MCF 10A (cell line): ENCODE measurements around the gene ATXN10. TPM values are rescaled to one million over a fixed set of nuclear protein-coding genes. Genes with fewer than 3 reads are reported as not detected.

Source experiments
- BruUV-seq: library from RNA; stranded (reverse); fragments of 400-500 nt; replicated peaks from 2 replicates; lab custom pipeline; 2021; lab: Mats Ljungman, UMichigan
- CTCF ChIA-PET: fragments of 300-600 bp; sonication (Branson Sonifier 250); formaldehyde crosslinking; extraction: SDS; loops from one replicate; lab custom pipeline; 2021; ENCODE audit warnings: antibody characterized with exemption, inconsistent platforms; lab: Yijun Ruan, JAX
- POLR2A ChIA-PET: fragments of 300-600, 350-650 bp; sonication (Branson Sonifier 250); formaldehyde crosslinking; extraction: SDS; loops from one replicate; lab custom pipeline; 2020; ENCODE audit warnings: antibody characterized with exemption, inconsistent platforms; lab: Yijun Ruan, JAX
- DNase-seq: peaks from one replicate; pipeline ENCODE4 v3.0.0-alpha.2; 2018; ENCODE audit not compliant: unreplicated experiment
- H3K27ac Mint-ChIP-seq: one replicate; pipeline ENCODE4 v1.8.0; 2022; ENCODE audit warnings: mild to moderate bottlenecking, low read depth, mixed read lengths; ENCODE audit not compliant: unreplicated experiment
- H3K27me3 Mint-ChIP-seq: one replicate; pipeline ENCODE4 v1.8.0; 2022; ENCODE audit warnings: mixed read lengths; ENCODE audit not compliant: insufficient read depth, unreplicated experiment
- H3K36me3 Mint-ChIP-seq: one replicate; pipeline ENCODE4 v1.8.0; 2022; ENCODE audit warnings: mild to moderate bottlenecking, moderate library complexity, mixed read lengths; ENCODE audit not compliant: insufficient read depth, unreplicated experiment
- H3K4me1 Mint-ChIP-seq: one replicate; pipeline ENCODE4 v1.8.0; 2022; ENCODE audit warnings: mixed read lengths; ENCODE audit not compliant: insufficient read depth, unreplicated experiment
- H3K4me3 Mint-ChIP-seq: one replicate; pipeline ENCODE4 v1.8.0; 2022; ENCODE audit warnings: mild to moderate bottlenecking, moderate library complexity, mixed read lengths; ENCODE audit not compliant: unreplicated experiment
- H3K9me3 Mint-ChIP-seq: one replicate; pipeline ENCODE4 v1.8.0; 2022; ENCODE audit warnings: mixed read lengths; ENCODE audit not compliant: unreplicated experiment
- CTCF ChIP-seq: fragments of 200-600 bp; IDR thresholded peaks from one replicate; pipeline ENCODE4 v1.8.0; 2022; ENCODE audit warnings: antibody characterized with exemption, mild to moderate bottlenecking; ENCODE audit not compliant: unreplicated experiment
- intact Hi-C: fragments of 100-400 bp; cut with micrococcal nuclease; formaldehyde crosslinking; loops from 2 replicates; pipeline ENCODE4 v1.14.1; 2022
- total RNA-seq: library from RNA; stranded (reverse); gene quantifications from 2 replicates; pipeline ENCODE4 v1.2.3, GENCODE V29; 2022

ATXN10 gene
- total RNA-seq, 1 experiment from 2014 or later = 193 TPM

DNA sequence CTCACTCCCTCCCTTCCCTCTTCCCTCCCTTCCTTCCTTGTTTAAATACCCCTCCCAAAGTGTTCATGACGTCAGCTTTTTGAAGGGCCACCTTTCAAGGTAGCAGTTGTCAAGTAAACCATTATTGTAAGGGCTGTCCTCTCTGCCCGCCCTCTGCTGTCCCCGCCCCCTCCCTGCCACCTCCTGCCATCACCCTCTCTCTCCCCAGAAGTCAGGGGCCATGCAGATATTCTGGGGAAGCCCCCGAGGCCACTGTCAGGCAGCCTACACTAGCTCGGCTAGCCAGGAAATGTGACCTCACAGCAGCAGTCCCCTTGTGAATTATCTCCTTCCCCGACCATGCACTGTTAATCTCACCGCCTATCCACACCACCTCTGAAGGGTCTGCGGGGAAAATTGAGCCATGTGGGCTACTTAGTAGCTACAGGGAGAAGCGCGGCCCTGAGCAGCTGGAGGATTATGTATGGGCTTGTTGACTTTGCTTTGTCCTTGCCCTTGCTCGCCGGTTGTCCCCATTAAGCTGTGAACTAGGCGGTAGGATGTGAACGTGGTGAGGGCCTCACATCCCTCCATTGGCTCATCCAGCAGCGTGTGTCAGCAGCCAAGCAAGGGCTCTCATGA lies 42.1 kb upstream of the ATXN10 start:
- no peak overlapping the region for H3K27ac Mint-ChIP-seq
- H3K4me1 Mint-ChIP-seq = peaks cover 12% of the 10 kb centered on the region
- POLR2A ChIA-PET = interaction anchor here (0.8 kb wide), 1 partner anchor 8 kb away, joined by 4 read pairs; no protein-coding TSS in a partner anchor

DNA sequence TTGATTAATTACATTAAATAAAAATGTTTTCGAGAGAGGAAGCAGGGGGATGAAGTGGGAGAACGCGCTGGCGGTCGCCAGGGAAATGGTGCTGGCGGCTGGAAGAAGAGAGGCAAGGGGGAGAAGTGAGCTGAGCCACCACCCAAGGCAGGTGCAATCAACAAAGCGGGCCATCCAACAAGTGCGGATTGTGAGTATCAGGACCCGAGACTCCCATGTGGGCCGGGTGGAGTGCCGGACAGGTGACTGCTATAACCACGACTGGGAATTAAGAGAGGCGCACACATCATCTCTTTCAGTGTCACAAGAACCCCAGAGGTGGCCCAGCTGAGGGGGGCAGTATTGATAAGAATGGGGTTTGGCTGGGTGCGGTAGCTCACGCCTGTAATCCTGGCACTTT lies 41.2 kb upstream of the ATXN10 start:
- Mint-ChIP-seq H3K4me3 (no peak overlapping the region), H3K9me3 (no peaks in the 10 kb centered on the region), H3K27ac (no peak overlapping the region), H3K27me3 (peaks cover 27% of the 10 kb centered on the region), H3K36me3 (no peaks in the 10 kb centered on the region), H3K4me1 (peaks cover 12% of the 10 kb centered on the region)
- POLR2A ChIA-PET = no interaction called here
- CTCF ChIA-PET = interaction anchor here (0.8 kb wide), 1 partner anchor 233 kb away, joined by 3 read pairs; no protein-coding TSS in a partner anchor
- no peak for TF ChIP-seq CTCF
- DNase-seq = no peak
- intact Hi-C loops = no loop called here
- no TSS peak for BruUV-seq

More for the DNA sequence above, 42.1 kb upstream of the ATXN10 start:
- peaks cover 27% of the 10 kb centered on the region for H3K27me3 Mint-ChIP-seq
- no peaks in the 10 kb centered on the region for H3K36me3 Mint-ChIP-seq
- DNase-seq = no peak
- TF ChIP-seq CTCF = no peak
- intact Hi-C loops = no loop called here
- no peak overlapping the region for H3K4me3 Mint-ChIP-seq
- BruUV-seq = no TSS peak
- H3K9me3 Mint-ChIP-seq = no peaks in the 10 kb centered on the region
- CTCF ChIA-PET = interaction anchor here (0.7 to 1.1 kb wide), 3 partner anchors 18 to 559 kb away, joined by 3 read pairs; no protein-coding TSS in a partner anchor

- H3K36me3 Mint-ChIP-seq = no peaks in the 10 kb centered on the region
- H3K4me1 Mint-ChIP-seq = peaks cover 10% of the 10 kb centered on the region
- POLR2A ChIA-PET = no interaction called here
- BruUV-seq = no TSS peak
- no peak for TF ChIP-seq CTCF
- DNase-seq = no peak
- no peak overlapping the region for H3K27ac Mint-ChIP-seq
- CTCF ChIA-PET = interaction anchor here (1.2 kb wide), 1 partner anchor 14 kb away, joined by 3 read pairs; no protein-coding TSS in a partner anchor
- no peak overlapping the region for H3K4me3 Mint-ChIP-seq
- H3K9me3 Mint-ChIP-seq = no peaks in the 10 kb centered on the region
- H3K27me3 Mint-ChIP-seq = peaks cover 27% of the 10 kb centered on the region
- intact Hi-C loops = no loop called here
Measured at GRCh38 chr22:45631140-45631840, 40.3 kb upstream of the ATXN10 start.

GRCh38 chr22:45631841-45632238 lies 39.8 kb upstream of the ATXN10 start:
- ChIA-PET POLR2A (no interaction called here), CTCF (interaction anchor here (0.6 to 1.2 kb wide), 2 partner anchors 12 to 13 kb away, joined by 3 to 4 read pairs; no protein-coding TSS in a partner anchor)
- Mint-ChIP-seq H3K4me3 (no peak overlapping the region), H3K27ac (no peak overlapping the region), H3K9me3 (no peaks in the 10 kb centered on the region), H3K4me1 (peaks cover 6% of the 10 kb centered on the region), H3K36me3 (no peaks in the 10 kb centered on the region), H3K27me3 (peaks cover 27% of the 10 kb centered on the region)
- no peak for DNase-seq
- BruUV-seq = no TSS peak
- intact Hi-C loops = no loop called here
- no peak for TF ChIP-seq CTCF
